ENCODE measurements around the gene ZAP70.
"Not testable (repeated sequence)": the region's sequence is repeated elsewhere in the genome, so short reads cannot be mapped to it uniquely, and the experiment has no call there.

ZAP70 gene

DNA sequence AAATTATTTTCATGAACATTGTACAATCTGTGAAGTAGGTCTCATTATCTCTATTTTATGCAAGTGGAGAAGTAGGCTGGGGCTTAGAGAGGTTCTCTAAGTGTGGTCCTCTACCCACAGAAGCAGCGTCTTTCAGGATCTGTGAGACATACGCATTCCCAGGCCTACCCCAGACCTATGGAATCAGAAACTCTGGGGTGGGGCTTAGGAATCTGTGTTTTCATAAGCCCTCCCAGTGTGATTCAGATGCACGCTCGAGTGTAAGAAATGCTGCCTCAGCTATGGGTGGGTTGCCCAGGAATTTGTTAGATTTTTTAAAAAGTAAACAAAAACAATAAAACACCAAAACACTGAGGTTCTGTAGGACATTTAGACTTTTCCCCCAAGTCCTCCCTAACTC lies 14.8 kb upstream of the ZAP70 start:
- no peak for DNase-seq (ENCODE audit: low read depth)

DNA sequence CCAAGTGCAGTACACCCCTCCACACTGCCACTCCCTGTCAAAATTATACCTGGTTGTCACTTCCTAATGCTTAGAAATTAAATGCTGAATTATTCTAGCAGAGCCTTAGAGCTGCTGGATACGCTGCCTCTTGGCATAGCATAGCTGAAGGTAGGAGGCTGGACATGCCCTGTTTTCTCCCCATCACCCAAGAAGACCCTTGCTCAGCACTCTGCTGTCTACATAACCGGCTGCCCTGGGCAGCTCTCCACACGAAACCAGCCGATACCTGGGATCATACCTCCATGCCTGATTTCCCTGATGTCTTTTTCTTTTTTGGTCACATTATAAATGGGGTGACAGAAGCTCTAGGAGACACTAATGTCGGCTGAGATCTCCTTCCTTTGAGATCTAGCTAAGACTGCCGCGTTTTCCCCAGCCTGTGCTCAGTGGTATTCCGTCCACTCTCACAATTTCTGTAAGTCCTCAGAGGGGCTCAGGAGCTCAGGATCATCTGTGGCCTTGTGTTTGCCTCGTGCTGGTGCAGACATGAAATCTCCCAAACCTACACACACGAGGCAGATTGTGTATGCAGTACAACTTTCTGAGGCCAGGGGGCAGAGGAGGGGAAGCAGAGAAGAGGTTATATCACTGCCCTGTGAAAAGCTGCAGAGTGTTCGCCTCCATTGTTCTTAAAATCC lies 13.5 kb upstream of the ZAP70 start:
- peak; percentile 68 for DNase-seq (ENCODE audit: low read depth)

DNA sequence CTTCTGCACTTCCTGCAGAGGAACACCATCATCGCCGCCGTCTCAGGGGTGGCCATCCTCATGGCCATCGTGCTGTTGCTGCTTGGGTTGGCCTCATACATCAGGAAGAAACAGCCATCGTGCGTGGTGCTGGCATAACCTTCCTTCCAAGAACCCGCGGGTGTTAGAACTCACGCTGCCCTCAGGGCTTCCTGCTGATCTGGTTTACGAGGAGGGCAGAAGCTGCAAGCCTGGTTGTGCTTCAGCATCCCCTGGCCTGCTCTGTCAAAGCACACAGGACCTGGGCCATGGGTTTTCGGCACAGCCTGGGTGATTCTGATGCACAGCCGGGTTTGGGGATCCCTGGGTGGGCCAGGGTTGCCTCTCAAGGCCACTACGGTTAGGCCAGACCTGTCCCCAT lies 12.2 kb upstream of the ZAP70 start:
- DNase-seq (ENCODE audit: low read depth) = no peak

DNA sequence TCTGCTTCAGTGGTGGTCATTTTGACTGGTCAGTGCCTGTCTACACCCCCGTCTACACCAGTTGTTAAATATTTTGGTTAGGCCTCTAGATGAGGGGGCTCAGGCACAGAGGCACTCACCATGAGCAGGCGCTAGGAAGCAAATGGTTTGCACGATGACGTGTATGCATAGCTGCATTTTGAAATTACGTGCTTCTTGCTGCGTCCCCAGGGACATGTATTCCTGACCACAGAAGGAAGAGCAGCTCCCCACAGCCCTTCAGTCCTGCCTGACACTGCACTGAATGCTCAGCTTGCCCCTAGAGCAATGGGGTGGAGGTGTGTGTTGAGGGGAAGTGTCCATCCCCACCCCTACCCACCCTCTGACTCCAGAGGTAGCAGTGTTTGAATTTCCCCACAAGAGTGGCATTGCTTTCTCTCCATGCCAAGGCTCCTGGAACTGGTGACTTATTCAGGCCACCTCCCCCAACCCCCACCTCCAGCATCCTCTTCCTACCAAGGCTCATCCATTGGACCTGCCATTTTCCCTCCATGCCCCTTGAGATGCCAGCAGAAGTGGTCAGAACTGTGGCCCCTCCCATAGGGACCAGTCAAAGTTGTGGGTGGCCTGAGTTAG lies 11.4 kb upstream of the ZAP70 start:
- no peak for DNase-seq (ENCODE audit: low read depth)

DNA sequence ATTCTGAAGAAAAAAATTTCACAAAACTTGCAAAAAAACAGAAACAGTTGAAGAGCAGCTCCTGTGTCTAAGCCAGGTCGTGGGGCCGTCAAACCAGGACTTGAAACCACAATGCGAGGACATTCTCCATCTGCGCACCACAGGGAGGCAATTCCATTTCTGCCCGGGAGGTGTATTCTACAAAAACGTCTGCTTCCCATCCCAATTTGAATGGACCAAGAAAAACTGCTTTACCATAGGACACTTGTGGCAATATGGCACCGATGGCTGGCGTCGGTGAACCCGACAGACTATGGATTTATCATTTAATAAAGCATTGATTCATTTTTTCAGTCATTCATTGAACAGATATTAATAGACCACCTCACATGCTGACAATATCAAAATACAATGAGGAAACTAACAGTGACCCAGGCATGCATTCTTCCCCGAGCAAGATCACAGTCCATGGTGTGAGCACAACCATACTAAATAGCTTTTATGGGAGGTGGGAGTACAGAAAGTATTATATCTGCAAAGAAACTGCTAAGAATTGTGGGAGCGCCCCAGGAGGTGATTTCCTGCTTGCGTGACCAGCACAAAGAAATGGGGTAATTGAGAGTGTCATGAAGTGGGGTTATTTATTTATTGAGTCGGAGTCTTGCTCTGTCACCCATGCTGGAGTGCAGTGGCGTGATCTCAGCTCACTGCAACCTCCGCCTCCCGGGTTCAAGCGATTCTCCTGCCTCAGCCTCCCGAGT lies 10.5 kb upstream of the ZAP70 start:
- no peak for DNase-seq (ENCODE audit: low read depth)

DNA sequence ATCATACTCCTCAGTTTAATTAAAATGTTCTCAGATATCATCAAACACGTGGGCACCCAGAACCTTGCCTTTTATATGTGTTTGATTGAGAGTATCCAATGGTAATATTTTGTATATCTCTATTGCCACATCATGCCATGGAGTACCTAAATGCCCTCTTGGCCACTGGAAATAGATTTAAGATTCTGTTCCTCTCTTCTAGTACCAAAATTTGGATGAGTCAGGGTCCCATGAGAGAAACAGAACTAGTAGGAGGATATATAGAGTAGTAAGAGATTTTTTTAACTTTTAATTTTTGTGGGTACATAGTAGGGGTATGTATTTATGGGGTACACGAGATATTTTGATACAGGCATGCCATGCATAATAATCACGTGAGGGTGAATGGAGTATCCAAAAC lies 9.6 kb upstream of the ZAP70 start:
- no peak for DNase-seq (ENCODE audit: low read depth)

DNA sequence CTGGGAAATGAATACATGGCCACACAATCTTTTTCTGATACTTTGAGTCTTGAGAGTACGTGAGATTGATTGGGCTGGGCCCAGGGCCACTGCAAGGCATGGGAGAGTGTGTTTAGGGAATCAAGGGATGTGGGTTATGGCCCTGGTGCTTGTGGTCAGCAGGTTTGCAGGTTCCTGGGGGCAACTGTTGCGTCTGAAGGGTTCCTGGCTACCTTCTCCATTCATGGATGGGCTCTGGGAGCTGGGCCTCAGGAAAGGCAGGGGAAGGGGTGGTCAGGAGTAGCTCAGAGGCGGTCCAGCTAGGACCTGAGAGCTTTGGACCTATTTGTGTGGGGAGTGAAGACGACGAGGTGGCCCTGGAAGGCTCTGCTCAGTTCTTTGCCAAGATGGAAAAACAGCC lies 8.4 kb upstream of the ZAP70 start:
- DNase-seq (ENCODE audit: low read depth) = no peak

DNA sequence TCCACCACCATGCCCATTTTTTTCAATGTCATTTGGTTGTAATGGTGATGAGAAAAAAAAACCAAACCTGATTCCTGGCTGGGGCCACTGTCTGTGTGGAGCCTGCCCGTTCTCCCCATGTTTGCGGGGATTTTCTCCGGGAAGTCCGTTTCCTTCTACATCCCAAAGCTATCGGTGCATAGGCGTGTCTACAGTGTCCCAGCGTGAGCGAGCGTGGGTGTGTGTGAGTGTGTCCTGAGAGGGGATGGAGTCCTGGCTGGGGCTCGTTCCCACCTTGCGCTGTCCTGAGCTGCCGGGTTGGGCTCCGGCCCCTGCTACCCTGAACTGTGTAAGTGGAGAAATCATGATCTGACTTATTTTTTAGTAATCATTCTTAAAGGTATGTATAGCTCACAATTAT lies 7.3 kb upstream of the ZAP70 start:
- no peak for DNase-seq (ENCODE audit: low read depth)

DNA sequence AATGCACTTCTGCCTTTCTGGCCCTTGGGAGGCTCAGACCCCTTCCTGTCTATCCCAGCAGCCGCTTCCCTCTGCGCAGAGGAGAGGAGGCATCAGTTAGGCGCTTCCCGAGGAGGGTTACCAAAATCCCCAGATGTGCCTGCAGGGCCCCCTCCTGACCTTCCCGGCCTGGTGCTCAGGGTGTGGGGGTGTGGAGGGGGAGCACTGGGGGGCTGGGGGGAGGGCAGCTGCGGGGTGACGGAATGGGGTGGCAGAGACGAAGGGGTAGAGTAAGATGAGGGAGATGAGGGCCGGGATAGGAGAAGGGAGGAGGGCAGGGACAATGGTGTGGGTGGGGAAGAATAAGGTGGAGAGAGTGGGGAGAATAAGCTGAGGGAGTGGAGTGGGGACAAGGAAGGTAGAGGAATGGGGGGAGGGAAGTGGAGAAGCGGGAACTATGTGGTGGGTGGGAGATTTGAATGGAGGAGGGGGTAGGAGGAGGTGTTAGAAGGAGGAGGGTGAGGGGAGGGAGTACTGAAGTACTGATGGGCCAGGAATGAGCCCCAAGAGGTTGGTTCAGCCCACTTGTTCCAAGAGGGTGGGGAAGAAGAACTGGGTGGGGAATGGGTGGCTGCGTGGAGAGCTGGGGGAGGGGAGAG lies 6.5 kb upstream of the ZAP70 start:
- DNase-seq (ENCODE audit: low read depth) = no peak

DNA sequence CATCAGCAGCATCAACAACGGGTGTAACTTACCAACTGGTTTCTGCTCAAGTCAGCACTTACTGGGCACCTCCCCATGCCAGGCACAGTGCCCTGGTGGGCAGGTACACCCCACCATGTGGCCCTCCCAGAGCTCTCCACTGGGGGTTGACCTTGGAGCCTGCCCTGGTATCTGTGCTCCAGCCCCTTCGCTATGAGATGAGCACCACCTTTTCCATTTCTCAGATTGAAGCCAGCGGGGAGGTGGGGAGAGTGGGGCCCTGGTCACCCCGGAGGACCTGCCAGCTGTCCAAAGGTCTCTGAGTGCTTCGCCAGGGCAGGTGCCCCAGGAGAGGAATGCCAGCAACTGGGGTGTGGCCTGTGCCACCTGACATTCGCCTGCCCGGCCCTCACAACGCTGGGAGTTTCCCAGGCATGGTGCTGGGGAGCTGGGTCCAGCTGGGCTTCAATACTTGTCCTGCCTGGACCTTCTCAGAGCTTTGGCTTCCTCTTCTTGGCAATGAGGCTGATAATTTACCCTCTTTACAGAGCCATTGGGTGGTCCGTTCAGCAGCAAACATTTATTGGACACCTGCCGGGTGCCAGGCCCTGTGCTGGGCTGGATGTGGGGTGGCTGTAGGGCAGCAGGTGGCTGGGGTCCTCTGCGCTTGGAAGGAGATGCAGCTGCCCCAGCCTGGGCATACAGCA lies 5.9 kb upstream of the ZAP70 start:
- DNase-seq (ENCODE audit: low read depth) = no peak

DNA sequence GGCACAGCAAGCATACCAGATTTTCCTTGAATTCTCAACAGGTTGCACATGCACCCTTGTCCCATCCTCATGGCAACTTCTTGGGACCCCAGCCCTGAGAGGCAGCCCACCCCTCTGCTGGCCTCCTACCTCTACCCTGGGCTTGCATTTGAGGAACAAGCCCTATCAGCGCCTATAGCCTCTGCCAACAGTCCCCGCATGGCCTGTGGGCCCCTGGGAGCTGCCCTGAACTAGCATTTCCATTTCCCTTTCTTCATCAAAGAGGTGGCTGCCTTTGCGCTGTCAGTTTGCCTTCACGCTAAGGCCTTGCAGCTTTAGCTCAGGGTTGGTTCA lies 5.4 kb upstream of the ZAP70 start:
- DNase-seq (ENCODE audit: low read depth) = no peak

DNA sequence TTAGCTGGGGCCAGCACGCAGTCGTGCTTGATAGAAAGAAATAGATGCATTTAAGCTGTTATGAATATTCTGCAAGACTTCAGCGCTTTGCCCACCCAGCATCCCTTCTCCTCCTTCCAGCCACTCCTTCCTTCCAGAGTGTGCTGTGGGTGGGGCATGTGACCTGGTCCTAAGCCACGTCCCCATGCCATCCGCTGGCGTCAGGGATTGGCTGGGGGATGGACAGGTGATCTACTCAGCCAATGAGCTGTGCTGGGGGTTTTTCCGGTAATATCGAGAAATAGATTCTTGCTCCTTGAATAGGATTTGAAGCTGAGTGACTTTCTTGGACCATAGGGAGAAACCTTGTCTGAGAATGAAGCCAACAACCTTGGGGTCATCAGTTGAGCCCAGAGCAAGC lies 4.8 kb upstream of the ZAP70 start:
- DNase-seq (ENCODE audit: low read depth) = no peak

DNA sequence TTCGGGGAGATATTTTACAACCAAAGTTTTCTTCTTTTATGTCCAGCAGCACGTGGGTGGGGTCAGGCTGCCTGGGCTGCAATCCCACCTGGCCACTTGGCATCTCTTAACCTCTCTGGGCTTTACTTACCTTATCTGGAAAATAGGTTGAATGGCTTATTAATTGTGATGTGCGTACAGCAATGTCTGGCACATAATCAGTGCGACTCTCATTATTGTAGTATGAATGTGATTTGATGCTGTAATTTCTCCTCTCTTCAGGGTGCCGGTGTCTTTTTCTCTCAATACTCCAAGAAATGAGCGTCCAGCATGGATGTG lies 2.0 kb upstream of the ZAP70 start:
- no peak for DNase-seq (ENCODE audit: low read depth)

DNA sequence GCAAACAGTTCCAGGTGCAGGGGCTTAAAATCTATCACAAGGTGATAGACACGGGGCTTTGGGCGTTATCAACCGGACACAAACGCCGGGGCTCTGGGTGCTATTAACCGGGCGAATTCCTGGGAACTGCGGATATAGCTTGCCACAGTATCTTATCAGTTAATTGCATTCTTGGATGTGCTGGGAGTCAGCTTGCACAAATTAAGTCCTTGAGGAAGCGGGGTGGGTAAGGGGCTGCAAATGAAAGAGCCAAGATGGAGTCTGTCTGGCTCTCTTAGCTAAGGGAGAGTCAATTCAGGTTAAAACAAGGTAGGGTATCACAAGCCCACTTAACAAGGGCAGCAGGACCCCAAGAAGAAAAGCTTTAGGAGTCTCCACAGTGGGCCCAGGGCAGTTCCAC lies 1.2 kb upstream of the ZAP70 start:
- DNase-seq (ENCODE audit: low read depth) = not testable (repeated sequence)

DNA sequence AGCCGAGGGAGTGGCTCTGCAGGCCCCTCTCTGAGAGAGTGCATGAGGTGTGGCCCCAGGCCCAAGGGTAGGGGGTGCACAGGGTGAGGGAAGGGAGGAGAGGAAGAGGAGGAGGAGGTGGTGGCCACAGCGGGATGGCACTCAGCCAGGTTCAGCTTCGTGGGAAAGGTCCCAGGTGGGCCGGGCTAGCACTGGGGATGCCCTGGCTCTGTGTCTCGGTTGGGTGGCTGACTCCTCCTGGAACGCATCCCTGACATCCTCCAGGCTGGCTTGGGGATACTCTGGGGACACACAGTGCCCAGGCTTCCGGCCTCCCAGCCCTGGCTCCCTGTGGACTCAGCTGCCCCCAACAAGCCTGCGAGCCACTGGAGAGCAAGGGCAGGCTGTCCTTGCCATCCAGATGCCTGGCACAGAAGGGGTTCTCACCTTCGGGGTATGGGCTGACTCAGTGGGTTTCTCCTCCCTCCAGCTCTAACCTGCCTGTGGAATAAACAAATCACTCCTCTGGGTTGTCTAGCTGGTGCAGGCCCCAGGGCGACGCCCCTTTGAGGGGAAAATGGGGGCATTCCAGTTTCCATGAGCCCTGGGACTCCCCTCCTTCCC lies 582 bp upstream of the ZAP70 start:
- DNase-seq (ENCODE audit: low read depth) = no peak

DNA sequence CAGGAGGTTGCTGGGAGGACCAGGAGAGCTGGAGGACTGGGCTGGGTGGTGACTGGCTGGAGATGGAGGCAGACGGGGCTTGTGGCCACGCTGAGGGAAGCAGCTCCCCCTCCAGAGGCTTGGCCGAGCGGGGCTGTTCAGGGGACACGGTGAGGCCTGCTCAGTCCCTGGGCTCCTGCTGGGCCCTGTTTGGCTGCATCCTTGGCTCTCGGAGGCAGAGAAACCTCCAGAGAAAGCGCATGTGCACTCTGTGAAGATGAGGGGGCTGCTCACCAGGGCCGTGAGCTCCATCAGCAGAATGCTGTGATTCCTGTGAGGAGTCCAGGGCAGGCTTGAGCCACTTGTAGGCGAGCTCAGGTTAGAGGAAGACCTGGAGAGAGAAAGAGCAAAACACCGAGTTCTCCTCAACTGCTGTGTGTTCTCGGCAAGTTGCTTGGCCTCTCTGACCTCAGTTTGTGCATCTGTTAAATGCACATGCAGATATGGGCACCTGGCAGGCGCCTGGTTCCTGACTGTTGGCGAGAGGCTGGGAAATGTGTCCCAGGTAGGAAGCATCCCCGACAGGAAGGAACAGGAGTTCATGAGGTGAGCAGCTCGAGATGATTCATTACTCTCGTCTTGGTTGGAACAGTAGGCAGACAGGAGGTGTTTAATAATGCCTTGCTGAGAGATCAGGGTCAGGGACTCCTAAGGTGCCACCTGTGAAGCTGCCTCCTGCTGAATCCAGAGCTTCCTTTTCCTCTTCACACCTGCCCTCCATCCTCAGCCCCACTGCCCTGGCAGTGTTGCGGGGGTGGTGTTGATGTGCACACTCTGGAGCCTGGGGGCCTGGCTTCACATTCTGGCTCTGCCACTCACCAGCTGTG lies 941 bp downstream of the ZAP70 start:
- DNase-seq (ENCODE audit: low read depth) = no peak

DNA sequence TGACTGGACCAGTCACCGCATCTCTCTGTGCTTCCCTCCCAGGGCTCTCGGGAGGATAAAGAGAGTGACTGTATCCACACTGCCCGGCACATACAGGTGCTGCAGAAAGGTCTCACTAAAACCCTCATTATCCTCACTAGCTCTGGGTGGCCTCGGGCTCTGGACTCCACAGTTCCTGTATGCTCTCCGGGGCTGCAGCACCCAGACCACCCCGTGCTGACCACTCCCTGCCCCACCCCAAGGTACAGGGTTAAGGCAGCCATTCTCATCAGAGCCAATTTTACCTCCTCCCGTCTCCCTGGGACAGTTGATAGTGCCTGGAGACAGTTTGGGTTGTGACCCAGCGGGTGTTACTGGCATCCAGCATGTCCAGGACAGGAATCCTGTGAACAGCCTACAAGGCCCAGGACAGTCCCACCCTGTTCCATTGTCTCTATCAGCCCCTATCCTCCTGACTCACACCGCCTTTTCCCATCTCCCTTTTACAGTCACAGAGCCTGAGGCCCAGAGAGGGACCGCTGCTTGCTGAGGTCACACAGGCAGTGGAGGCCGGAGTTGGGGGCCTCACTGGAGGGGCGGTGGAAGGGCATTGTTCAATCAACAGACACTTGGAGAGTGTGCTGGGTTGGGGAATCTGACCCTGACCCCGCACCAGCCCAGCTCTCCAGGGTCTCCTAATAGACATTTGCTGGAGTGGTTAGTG lies 1.7 kb downstream of the ZAP70 start:
- no peak for DNase-seq (ENCODE audit: low read depth)

DNA sequence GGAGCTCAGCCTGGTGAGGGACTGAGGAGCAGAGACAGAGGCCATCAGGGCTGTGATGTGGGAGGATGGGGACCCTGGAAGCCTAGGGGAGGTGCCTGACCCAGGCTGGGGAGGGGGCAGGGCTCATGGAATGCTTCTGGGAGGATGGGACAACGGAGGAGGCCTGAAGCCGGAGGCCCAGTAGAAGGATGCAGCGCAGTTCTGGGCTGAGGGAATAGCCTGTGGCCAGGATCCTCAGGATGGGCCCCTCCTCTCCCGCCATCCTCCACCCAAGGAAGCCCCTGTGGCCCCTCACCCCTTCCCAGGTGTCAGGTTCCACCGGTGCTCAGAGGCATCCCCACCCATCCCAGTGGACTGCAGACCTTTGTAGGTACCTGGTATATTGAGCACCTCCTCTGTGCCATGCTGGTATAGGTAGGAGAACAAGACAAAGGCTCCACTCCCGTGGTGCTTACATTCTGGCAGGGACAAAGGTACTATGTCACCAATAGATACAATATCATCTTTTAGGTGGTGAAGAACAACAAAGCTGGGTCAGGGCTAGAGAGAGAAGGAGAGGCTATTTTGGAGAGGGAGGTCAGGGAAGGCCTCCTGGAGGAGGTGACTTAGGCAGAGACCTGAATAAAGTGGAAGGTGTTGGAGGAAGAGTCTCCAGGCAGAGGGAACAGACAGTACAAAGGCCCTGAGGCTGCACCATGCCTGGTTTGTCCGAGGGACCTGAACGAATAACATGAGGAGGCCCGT lies 2.7 kb downstream of the ZAP70 start:
- no peak for DNase-seq (ENCODE audit: low read depth)

DNA sequence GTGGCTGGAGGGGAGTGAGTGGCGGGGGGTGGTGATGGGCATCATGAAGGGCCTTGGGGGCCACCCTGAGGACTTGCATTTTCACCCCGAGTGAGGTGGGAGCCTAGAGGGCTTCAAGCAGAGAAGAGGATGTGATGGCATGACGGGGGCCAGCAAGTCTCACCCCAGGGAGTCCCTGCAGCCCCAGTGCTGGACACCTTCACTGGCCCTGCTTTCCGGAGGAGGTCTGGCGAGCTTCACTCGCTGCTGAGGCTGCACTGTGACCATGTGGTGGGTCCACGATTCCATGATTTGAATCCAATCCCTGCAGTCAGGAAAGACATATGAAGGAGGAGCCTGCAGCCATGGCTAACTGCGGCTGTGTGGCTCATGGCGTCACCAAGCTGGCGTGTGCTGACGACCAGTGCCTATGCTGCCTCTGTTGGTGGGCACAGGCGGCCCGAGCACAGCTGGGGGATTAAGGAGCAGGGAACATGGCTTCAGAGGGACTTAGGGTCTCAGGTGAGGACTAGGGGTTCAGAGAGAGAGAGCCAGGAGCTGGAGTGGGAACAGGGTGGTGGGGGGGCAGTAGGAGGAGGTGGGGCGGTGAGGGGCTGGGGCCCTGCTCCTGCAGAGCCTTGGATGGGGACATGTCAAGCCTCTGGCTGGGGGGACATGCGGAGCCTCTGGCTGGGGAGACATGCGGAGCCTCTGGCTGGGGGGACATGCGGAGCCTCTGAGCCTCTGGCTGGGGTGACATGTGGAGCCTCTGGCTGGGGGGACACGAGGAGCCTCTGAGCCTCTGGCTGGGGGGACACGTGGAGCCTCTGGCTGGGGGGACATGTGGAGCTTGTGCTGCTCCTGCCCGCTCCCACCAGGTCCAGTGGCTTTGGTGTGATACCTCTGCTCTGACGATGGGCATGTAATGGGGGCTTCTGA lies 3.6 kb downstream of the ZAP70 start:
- DNase-seq (ENCODE audit: low read depth) = no peak
